HepG2 (cell line): ENCODE measurements around the gene IRF2BPL. TPM values are rescaled to one million over a fixed set of nuclear protein-coding genes. Genes with fewer than 3 reads are reported as not detected.

Experiments used
- ARID2 ChIP-seq: sonication (generic); formaldehyde crosslinking; IDR thresholded peaks from 2 replicates; pipeline ENCODE4 v1.8.1; 2022; ENCODE audit warnings: mild to moderate bottlenecking, missing genetic modification reagents, borderline replicate concordance
- ATAD3A ChIP-seq: sonication (generic); formaldehyde crosslinking; IDR thresholded peaks from 2 replicates; pipeline ENCODE4 v1.4.0; 2020; ENCODE audit warnings: missing genetic modification reagents
- CBX2 ChIP-seq, 2 experiments: fragments of 200-600 bp in 1 of 2; sonication (generic); formaldehyde crosslinking in 1 of 2; IDR thresholded peaks; 2 replicates each; pipeline versions ENCODE4 v1.7.0 to v1.8.1; 2018 to 2022; ENCODE audit warnings: low read depth in 2 of 2, low read length in 1 of 2, mild to moderate bottlenecking in 1 of 2, missing genetic modification reagents in 1 of 2
- CSRNP1 ChIP-seq: sonication (generic); formaldehyde crosslinking; IDR thresholded peaks from 2 replicates; pipeline ENCODE4 v1.8.1; 2023; ENCODE audit warnings: mild to moderate bottlenecking, missing genetic modification reagents
- GFI1 ChIP-seq: sonication (generic); formaldehyde crosslinking; IDR thresholded peaks from 2 replicates; pipeline ENCODE4 v1.5.0; 2020; ENCODE audit warnings: missing genetic modification reagents, mild to moderate bottlenecking, borderline replicate concordance
- GPBP1L1 ChIP-seq: sonication (generic); formaldehyde crosslinking; IDR thresholded peaks from 2 replicates; pipeline ENCODE4 v1.5.0; 2020; ENCODE audit warnings: mild to moderate bottlenecking, missing genetic modification reagents
- JUN ChIP-seq: sonication (generic); formaldehyde crosslinking; IDR thresholded peaks from 2 replicates; pipeline ENCODE4 v1.4.0; 2020; ENCODE audit warnings: mild to moderate bottlenecking, missing genetic modification reagents
- MLLT10 ChIP-seq: sonication (generic); formaldehyde crosslinking; IDR thresholded peaks from 2 replicates; pipeline ENCODE4 v1.4.0; 2020; ENCODE audit warnings: missing genetic modification reagents
- NFATC3 ChIP-seq: sonication (generic); formaldehyde crosslinking; IDR thresholded peaks from 2 replicates; pipeline ENCODE4 v1.5.1; 2020; ENCODE audit warnings: mild to moderate bottlenecking, missing genetic modification reagents
- NFIC ChIP-seq: IDR thresholded peaks from 2 replicates; pipeline ENCODE4 v1.6.1; 2012; ENCODE audit warnings: mild to moderate bottlenecking, low read length, inconsistent platforms
- ZMYM3 ChIP-seq: sonication (generic); formaldehyde crosslinking; IDR thresholded peaks from 2 replicates; pipeline ENCODE4 v1.5.1; 2020; ENCODE audit warnings: mild to moderate bottlenecking, missing genetic modification reagents
- ZNF354B ChIP-seq: sonication (generic); formaldehyde crosslinking; IDR thresholded peaks from 2 replicates; pipeline ENCODE4 v1.8.0; 2022; ENCODE audit warnings: mild to moderate bottlenecking, missing genetic modification reagents
- ZNF441 ChIP-seq: sonication (generic); formaldehyde crosslinking; IDR thresholded peaks from 2 replicates; pipeline ENCODE4 v1.7.0; 2021; ENCODE audit warnings: missing genetic modification reagents, borderline replicate concordance
- ZNF567 ChIP-seq: sonication (generic); formaldehyde crosslinking; IDR thresholded peaks from 2 replicates; pipeline ENCODE4 v1.8.1; 2023; ENCODE audit warnings: mild to moderate bottlenecking, missing genetic modification reagents, borderline replicate concordance
- ZNF574 ChIP-seq: sonication (generic); formaldehyde crosslinking; IDR thresholded peaks from 2 replicates; pipeline ENCODE4 v1.4.0; 2020; ENCODE audit warnings: missing genetic modification reagents
- ZNF589 ChIP-seq: sonication (generic); formaldehyde crosslinking; conservative IDR thresholded peaks from 2 replicates; pipeline ENCODE4 v1.8.0; 2022; ENCODE audit warnings: mild to moderate bottlenecking, moderate library complexity, missing genetic modification reagents
- ZNF770 ChIP-seq: sonication (generic); formaldehyde crosslinking; IDR thresholded peaks from 2 replicates; pipeline ENCODE4 v1.5.0; 2020; ENCODE audit warnings: mild to moderate bottlenecking, missing genetic modification reagents
- ZNF781 ChIP-seq: sonication (generic); formaldehyde crosslinking; IDR thresholded peaks from 2 replicates; pipeline ENCODE4 v1.5.1; 2020; ENCODE audit warnings: borderline replicate concordance, mild to moderate bottlenecking, missing genetic modification reagents; ENCODE audit errors: not compliant biosample characterization
- polyA plus RNA-seq, 8 experiments: library from polyadenylated mRNA; depleted of rRNA in 3 of 8; stranded (reverse) in 7 of 8; unstranded in 1 of 8; fragments of >200 nt; fragmentation: Illumina TruSeq in 4 of 8; extraction: Trizol in 4 of 8; gene quantifications; 2 replicates each; pipeline versions ENCODE4 v1.2.1 to v1.2.3, GENCODE V29; 2011 to 2016; ENCODE audit warnings: low read depth in 4 of 8, missing spikeins in 1 of 8, mixed read lengths in 1 of 8; ENCODE audit not compliant: insufficient read depth in 1 of 8
- total RNA-seq, 5 experiments: library from RNA; depleted of rRNA; stranded (reverse); fragments of >200 nt; fragmentation: Illumina TruSeq; extraction: Trizol; gene quantifications; 2 replicates each; pipeline ENCODE4 v1.2.3, GENCODE V29; 2016; ENCODE audit warnings: low read depth in 1 of 5

Gene IRF2BPL
- total and polyA plus RNA-seq, 2 of the 13 experiments (the other 11 are each of a cell fraction or from before 2014, with no cell fraction given): 6.6 to 8.4 TPM

- TF ChIP-seq ZNF589 (CRISPR knock-in tag) (no peak), NFIC (peak; percentile 83), JUN (CRISPR knock-in tag) (no peak), ZNF770 (no peak), ZNF574 (peak; percentile 73), GPBP1L1 (CRISPR knock-in tag) (no peak), ATAD3A (CRISPR knock-in tag) (no peak), ZMYM3 (CRISPR knock-in tag) (0 out of 2 replicates have a peak, but pooled peaks have one; percentile 56), ZNF354B (no peak), GFI1 (CRISPR knock-in tag) (peak; percentile 81; the same call in 1 of the 2 replicates), ZNF567 (CRISPR knock-in tag) (no peak), MLLT10 (no peak), NFATC3 (no peak), ZNF781 (CRISPR knock-in tag) (no peak), CSRNP1 (CRISPR knock-in tag) (no peak; the same call in 1 of the 2 replicates), ZNF441 (no peak), ARID2 (peak; percentile 31; the same call in 1 of the 2 replicates), CBX2 (IDR thresholded peaks at IDR 0.05; ENCODE audit: low read depth, low read length) (no peak), CBX2 (CRISPR knock-in tag; IDR thresholded peaks at IDR 0.05; ENCODE audit: low read depth) (no peak)
These were observed 5.4 kb upstream of the IRF2BPL start (continued) for GRCh38 chr14:77033622-77034589.
